GM18508 (cell line): ENCODE results near the gene TMEM260.
"Not testable (repeated sequence)": the region's sequence is repeated elsewhere in the genome, so short reads cannot be mapped to it uniquely, and the experiment has no call there.

Source experiments
- ATAC-seq: cut with Tn5 transposase; IDR thresholded peaks from one replicate; pipeline ENCODE4 v1.9.1; 2021; ENCODE audit warnings: moderate number of reproducible peaks; ENCODE audit not compliant: insufficient read depth, unreplicated experiment

The TMEM260 gene

GRCh38 chr14:56594428-56594827 lies 14.8 kb downstream of the TMEM260 start:
- no peak for ATAC-seq

DNA sequence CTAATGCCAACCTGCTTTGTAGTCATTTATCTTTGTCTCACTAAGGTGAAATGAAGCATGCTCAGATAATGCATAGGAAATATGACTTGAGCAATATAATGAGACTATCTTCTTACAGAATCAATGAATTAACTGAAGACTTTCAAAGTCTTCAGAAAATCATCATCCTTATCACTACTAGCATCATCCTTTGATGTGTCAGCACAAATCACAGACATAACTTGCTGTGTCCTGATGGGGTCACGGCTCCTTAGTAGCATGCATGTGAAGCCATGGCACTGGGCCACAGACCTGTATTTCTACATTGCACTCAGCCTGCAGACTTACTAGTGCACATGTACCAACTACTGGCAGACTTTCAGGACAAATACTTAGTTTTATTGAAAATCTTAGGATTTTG lies 18.9 kb downstream of the TMEM260 start:
- no peak for ATAC-seq

DNA sequence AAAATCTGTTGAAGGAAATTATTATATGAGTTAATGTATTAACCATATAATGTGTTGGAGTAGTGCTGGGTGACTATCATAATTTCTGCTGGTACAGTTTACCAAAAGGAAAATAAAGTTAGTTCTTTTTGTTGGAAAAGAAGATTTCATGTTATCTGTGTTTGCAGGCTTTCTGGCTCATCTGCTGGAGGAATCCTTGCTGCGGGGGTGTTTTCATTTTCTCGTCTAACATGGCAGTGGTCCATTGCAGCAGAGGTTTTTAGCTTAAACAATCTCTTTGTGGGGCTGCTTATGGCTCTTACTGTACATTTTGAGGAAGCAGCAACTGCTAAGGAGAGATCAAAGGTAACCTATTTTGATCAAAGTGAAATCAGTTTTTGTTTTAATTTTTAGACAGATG lies 24.1 kb downstream of the TMEM260 start:
- ATAC-seq = no peak

DNA sequence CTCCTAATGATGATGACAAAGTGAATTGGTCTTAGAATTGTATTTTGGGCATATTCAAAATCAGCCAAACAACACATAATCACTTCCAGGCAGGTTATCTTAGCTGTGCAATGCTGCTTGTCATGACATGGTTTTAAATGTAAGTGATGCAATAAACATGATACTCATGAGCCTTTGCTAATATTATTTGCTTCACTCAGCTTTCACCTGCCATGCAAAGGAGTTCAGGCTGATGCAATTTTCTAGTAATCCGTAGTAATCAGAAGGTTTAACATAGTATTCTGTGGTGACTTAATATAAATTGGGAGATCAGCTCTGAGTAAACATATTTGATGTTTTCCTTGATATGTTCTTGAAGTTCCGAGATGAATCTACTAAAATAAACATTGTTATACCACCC lies 29.1 kb downstream of the TMEM260 start:
- no peak for ATAC-seq

GRCh38 chr14:56611663-56612062 lies 32.1 kb downstream of the TMEM260 start:
- ATAC-seq = not testable (repeated sequence)

DNA sequence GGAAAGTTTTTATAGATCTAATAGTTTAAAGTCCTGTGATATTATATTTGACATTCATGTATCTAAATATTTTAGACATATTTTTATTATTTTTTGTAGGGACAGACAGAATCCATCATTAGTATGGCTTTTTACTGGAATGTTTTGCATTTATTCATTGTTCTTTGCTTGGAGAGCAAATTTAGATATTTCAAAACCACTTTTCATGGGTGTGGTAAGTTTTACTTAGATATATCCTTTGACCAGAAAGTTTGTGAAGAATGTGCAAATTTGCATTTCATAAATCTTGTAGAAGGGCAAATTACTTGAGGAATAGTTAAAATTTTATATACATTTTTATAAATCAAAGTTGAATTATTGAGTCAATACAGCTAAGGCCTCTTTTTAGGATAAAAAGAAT lies 37.5 kb downstream of the TMEM260 start:
- no peak for ATAC-seq

GRCh38 chr14:56630707-56631106 lies 51.1 kb downstream of the TMEM260 start:
- ATAC-seq = no peak

DNA sequence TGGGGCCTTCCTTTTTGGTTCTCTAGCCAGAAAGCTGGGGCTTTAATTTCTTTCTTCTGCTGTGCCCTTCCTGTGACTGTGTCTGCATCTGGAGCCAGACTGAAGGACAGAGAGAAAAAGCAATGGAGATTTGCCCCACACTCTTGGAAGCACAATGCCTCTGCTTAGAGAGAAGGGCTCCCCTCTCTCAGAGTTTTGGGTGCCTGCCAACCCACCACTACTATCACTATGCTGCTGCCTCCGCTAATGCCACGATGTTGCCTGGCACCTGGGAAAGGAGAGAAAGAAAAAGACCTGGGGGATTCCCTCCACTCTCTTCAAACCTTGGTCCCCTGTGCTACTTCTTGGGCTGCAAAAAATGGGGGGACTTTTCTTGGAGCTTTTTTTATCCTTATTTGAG lies 52.6 kb downstream of the TMEM260 start:
- ATAC-seq = no peak

- ATAC-seq = no peak
These were observed 53.9 kb downstream of the TMEM260 start for GRCh38 chr14:56633544-56633943.

GRCh38 chr14:56635041-56635440 lies 55.4 kb downstream of the TMEM260 start:
- no peak for ATAC-seq

GRCh38 chr14:56647493-56647892 lies 67.9 kb downstream of the TMEM260 start:
- no peak for ATAC-seq

- no peak for ATAC-seq
These were observed 69.1 kb downstream of the TMEM260 start for GRCh38 chr14:56648508-56649301.

DNA sequence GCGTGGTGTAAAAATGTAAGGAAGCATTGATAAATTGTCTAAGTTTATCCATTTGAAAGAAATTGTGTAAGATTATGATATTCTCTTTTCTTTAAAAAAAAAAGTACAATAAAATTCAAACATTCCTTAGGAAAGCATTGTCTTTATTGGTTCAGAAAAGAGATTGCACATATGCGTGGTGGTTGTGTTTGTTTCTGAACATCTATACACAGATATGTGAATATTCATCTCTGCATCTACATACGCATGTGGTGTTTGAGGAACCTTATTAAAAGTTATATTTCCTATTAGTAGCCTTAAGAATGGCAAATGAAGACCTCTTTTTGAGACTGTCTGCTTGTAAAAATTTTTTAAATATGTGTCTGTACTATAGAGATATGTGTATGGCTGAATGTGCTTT lies 69.8 kb downstream of the TMEM260 start:
- no peak for ATAC-seq

DNA sequence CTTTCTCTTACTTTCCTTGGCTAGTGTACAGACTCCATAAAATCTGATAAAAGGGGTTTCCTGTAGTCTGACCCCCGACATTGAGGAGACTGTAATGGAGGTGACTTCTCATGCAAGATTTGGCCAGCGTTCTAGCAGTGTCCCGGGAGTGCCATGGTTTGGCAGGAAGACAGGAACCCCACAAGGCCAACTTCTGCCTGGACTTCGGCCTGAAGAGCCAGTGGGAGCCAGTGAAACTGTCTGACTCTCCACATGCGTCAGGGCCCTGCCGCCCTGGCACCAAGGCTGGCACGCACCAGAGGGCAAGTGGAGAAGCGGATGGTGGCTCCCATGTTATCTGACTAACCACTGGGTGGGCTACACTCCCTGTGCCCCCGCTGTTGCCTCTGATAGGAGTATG lies 70.5 kb downstream of the TMEM260 start:
- ATAC-seq = no peak

DNA sequence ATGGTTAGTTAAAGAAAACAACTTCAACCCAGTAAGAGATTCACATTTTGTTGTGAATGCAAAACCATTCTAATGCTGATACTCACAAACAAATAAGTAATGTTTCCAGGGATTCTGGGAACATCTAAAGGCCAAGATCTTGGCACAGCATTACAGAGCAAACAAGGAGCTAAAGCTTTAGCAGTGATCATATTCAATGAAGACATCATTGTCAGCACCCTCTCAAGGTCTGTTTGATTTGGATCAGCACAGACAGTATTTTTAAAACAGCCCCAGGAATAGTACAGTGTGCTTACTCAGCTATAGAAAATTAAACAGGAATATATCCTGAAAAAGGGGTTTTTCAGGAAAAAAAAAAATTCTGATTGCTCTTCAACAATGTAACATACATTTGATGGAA lies 71.4 kb downstream of the TMEM260 start:
- no peak for ATAC-seq

DNA sequence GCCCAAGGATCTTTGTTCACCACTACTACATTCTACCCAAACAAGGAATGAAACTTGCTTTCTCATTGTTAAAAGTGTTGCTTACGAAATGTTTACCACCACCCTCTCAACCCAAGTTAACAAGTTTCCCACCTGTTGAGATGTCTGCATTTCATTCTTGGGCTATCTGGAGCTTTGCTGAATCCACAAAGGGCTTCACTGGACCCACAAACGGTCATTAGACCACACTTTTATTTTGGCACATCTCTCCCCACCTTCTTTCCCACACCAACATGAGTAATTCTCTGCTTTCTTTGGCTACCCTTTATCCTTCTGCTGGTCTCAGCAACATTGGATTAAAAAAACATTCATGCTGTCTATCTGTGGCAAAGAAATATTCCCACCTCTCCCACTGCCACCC lies 78.0 kb downstream of the TMEM260 start:
- no peak for ATAC-seq

DNA sequence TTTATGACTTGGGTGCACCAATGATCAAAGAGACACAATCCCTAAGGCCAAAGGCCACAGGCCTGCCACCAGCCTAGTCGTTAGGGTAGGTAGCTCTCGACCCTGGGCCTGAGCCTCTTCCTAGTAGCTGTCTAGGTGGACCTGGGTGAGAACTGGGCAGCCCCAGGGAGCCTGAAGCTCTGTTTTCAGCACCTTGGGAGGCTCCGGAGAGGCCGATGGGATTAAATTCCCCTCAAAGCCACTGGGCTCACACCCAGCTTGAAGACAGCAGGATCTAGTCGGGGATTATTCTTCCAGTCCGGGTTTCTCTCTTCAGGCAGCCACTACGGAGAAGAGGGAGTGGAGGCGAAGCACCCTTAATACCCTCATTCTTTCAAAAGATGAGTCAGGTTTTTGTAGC lies 79.8 kb downstream of the TMEM260 start:
- ATAC-seq = no peak

- no peak for ATAC-seq
These were observed 80.5 kb downstream of the TMEM260 start for GRCh38 chr14:56659964-56660551.

DNA sequence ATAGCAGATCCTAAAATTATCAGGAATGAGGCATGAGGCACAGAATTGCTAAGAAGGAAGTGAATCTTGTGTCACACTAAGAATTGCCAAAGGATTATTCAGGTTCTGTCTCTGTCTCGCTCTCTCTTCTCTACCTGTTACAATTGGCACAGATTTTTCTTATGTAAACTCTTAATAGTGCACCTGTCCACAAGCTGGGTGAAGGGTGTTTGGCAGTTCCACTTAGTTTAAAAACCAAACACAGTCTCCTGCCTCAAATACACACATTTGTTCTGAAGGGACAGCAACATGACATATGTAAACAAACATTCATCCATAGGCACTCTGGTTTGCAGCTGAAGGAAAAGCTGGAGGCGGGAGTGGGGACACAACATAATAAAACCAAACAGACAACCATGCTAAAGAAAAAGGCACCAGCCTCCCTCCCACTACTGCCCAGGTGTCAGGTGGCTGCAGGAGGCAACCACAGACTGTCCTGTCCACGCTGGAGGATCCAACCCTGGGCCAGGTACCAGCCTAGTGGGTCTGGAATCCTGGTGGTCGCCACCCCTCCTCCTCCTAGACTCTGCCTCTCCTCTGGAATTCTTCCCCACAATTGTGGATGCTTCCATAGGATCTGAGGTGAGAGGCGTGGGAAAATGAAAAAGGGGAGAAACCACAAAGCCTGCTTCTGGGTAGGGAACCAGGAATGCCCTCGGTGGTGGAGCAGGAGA lies 81.2 kb downstream of the TMEM260 start:
- no peak for ATAC-seq

GRCh38 chr14:56661478-56661877 lies 81.9 kb downstream of the TMEM260 start:
- ATAC-seq = no peak

DNA sequence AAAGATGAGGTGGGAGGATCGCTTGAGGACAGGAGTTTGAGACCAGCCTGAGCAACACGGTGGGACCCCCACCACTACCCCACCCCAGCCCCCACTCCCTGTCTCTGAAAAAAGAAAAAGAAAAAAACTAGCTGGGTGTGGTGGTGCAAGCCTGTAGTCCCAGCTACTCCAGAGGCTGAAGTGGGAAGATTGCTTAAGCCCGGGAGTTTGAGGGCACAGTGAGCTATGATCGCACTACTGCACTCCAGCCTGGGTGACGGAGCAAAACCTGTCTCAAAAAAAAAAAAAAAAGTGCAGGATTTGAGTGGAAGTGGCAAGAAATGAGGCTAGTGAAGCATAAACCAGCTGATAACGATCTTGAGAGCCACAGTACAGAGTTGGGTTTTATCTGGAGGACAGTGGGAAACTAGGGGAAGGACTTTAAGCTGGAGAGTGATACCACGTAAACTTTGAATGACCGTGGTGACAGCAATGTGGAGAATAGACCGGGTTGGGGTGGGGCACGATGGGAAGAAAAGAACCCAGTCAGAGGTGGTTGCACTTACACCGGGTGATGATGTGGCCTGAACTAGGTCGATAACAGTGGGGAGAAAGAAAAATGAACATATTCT lies 85.3 kb downstream of the TMEM260 start:
- ATAC-seq = no peak
